ENCODE results near the gene MX1.
"Not testable (repeated sequence)": the region's sequence is repeated elsewhere in the genome, so short reads cannot be mapped to it uniquely, and the experiment has no call there.

The MX1 gene

DNA sequence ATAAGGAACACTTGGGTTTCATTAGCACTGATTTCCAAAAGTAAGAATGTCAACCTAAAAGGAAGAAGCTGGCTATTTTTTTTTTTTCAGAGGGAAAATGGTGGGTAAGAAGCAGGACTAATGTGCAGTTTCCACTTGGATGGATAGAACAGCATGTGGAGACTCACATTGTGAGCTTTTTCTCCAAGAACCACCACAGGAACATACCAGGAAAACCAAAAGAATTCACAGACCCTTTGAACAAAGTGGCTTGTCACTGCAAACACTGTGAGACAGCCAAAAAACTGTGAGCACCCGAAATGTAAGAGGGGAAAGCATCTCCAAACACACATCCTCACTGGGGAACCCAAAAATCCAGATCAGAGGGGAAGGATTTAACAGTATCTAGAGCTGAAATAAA, 15.7 kb upstream of the MX1 start:
- no peak for DNase-seq

DNA sequence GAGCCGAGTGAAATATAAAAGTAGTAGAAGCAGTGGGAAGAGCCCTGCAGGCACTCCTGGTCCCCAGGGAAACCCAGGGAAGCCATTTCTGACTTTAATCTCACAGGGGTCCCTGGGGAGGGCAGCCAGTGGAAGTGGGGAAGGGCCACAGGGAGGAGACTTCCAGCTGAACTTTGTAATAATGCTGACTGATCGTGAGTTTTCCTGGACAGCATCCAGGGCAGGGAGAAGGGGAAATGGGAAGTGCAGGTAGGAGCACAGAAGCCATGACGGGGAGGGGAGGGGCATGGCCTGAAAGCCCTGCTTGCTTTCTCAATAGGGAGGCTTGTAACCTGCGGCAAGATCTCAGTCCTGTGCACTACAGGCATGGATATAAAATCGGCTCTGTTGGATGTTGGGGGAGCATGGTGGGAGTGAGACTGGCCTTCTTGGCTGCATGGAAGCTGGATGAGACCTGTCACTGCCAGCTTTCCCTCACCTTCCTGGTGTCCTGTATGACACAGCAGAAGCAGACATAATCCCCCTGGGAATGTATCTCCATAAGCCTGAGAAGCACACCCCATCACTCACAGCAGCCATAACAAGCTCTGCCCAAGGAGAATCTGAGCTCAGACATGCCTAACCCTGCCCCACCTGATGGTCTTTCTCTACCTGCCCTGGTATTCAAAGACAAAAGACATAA, 15.1 kb upstream of the MX1 start:
- no peak for DNase-seq

- DNase-seq, result no peak
These were observed 14.5 kb upstream of the MX1 start for GRCh38 chr21:41411449-41412089.

- DNase-seq, result not testable (repeated sequence)
These were observed 8.5 kb upstream of the MX1 start for GRCh38 chr21:41417505-41417904.

GRCh38 chr21:41418393-41418792, 7.6 kb upstream of the MX1 start:
- DNase-seq, result no peak

- no peak for DNase-seq
These were observed 6.9 kb upstream of the MX1 start for GRCh38 chr21:41418956-41419680.

DNA sequence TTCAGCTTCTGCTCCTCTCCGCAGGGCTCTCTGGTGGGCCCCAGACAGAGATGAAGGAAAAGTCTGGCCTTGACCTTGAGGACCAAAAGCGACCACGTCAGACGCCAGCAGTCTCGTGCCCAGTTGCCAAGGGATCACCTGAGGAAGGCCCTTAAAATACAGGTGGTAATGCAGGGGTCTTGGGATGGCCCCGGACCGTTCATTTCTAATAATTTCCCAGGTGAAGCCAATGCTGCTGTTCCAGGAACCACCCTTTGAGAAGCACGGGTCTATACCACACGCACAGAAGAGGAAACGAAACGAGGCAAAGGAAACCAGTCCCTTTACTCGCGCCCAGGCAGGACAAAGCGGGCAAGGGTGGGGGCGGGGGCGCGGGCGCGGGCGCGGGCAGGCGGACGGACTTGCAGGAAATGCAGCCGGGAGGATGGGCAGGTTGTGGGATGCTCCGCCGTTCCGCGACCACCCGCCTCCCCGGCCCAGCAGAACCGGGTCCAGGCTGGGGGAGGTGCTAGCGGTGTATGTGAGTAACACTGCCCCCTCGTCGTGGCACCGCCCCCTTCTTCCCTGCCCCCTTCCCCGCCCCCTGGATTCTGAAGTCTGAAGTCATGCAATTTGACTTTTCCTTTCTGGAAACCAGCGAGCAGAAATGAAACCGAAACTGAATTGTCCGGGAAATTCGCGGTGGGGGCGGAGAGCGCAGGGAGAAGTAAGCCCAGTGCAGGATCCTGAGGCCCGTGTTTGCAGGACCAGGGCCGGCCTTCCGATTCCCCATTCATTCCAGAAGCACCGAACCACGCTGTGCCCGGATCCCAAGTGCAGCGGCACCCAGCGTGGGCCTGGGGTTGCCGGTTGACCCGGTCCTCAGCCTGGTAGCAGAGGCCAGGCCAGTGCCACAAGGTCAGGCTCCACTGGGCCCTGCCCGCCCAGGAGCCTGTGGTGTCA, 5.8 kb upstream of the MX1 start:
- DNase-seq, result peak; percentile 32

GRCh38 chr21:41420998-41421397, 5.0 kb upstream of the MX1 start:
- not testable (repeated sequence) for DNase-seq

DNA sequence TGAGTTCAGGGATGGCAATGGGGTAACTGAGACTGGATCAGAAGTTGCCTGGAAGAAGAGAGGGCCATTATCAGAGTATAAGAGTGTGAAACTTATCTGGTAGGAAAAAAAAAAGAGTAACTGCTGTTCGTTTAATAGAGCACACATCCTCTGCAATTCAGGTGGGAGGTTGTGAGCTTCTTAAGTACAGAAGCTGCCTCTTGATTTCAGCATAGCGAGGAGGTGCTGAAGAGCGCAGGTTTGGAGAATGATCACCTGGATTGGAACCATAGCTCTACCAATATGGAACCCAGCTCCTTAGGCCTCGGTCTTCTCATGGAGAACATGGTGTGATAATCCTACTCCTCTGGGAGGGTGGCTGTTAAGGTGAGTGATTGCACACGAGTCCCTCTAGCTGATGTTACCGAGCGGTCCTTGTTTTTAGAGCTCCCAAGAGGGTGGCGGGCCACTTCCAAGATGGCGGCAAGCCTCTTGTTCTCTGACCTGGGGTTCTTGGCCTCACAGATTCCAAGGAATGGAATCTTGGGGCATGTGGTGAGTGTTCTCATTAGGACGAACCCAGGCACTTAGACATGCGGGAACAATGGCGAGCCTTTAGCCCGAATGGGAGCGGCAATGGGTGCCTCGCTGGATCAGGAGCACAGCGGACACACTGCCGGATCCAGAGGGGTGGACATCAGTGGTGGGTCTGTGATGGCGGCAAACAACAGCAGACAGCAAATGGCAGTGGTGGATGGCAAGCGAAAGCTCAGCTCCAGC, 3.3 kb upstream of the MX1 start:
- no peak for DNase-seq

GRCh38 chr21:41423305-41423636, 2.8 kb upstream of the MX1 start:
- not testable (repeated sequence) for DNase-seq

GRCh38 chr21:41425588-41425953, 468 bp upstream of the MX1 start:
- DNase-seq, result no peak

GRCh38 chr21:41426676-41427404, 801 bp downstream of the MX1 start:
- DNase-seq, result no peak

GRCh38 chr21:41427556-41427955, 1.5 kb downstream of the MX1 start:
- no peak for DNase-seq

DNA sequence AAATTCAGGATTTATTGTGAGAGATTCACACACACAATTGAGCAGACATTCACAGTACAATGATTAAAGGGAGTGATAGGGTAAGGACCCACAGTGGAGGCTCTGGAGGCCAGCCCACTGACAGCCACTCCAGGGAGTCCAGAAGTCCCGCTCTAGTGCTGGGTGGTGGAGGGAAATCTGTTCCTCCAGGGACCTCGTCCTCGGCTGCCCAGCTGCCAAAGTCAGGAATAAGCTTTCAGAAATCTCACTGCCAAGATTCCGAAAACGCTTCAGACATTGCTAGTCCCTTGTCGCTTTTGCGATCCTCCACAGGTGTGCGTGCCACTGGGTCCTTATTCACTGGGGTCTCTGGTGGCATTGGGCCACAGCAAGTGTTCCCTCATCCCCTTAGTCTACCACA, 2.3 kb downstream of the MX1 start:
- DNase-seq, result no peak

DNA sequence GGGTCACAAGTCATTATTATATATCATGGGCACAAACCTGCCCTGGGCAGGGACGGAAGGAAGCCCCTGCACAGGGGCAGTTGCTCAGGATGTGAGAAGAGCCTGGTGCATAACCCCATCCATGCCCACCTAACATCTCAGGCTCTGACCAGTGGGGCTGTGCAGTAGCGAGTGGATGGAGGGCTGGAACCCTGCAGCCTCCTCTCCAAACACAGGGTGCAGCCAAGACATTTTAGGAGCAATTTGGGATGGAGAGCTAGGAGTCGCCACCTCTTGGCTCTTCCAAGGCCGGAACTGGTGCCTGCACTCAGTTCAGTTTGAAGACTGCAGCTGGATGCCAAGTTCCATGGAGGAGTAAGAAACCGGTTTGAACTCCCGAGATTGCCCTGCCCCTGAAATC, 2.8 kb downstream of the MX1 start:
- no peak for DNase-seq

GRCh38 chr21:41429305-41429704, 3.3 kb downstream of the MX1 start:
- no peak for DNase-seq

DNA sequence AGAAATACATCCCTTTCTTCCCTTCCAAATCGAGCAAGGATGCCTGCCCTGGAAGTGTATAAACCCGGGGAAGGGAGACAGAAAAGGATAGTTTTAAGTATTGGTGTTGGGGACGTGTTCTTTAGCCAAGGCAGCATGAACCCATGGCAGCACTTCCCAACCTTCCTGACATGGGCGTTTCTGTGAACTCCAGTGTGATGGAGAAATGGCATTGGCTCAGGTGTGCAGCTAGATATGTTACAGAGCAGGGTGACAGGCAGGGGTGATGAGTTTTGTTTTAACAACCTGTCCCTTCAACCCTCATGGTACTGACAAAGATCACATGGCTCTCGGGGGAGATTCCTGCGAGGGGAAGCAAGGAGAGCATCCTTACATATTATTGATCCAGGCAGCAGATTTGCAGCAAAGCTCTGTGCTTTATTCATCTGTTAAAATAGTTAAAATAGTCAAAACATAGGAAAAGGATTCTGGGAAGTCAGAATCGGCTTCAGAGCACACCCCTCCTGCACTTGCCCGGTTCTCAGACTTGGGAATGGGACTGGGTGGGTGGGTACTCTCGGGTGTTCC, 4.0 kb downstream of the MX1 start:
- DNase-seq, result no peak

GRCh38 chr21:41431788-41432548, 5.9 kb downstream of the MX1 start:
- no peak for DNase-seq

DNA sequence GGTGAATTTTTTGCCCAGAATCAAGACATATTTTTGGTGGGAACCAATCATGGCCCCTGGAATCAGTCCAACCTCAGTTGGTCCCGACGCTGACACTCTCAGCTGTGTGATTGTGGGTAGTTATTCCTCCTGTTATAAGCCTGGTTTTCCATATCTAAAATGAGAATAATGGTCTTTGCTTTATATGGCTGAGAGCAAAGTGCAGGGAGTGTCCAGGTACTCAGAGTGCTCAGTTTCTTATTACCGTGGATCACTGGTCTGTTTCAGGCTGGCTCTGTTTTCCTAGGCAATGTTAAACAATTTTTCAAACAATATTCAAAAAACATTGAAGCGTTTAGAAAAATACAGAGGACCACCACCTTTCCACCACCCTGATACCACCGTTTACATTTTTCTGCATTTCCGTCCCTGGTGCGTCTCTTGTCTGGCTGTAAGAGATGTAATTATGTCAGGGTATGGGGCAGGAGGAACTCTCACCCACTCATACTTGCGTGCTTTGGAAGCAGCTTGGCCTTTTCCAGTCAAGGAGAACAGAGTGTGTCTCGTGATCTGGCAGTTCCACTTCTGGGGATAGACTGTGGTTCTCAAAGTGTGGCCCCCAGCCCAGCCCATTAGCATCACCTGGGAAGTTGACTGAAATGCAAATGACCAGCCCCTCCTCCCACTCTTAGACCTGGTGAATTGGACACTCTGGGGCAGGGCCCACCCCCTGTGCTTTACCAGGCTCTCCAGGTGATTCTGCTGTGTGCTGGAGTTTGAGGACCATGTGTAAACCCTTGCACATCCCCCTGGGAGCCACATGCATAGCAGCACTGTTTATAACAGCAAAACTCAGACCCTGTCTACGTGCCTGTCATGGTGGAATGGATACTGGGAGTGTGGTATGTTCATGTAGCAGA, 6.8 kb downstream of the MX1 start:
- no peak for DNase-seq

- no peak for DNase-seq
These were observed 7.5 kb downstream of the MX1 start for GRCh38 chr21:41433566-41433965.
